IPS-15b (cell line): Measurements from ENCODE around the gene ZNF330.
"Not testable (repeated sequence)": the region's sequence is repeated elsewhere in the genome, so short reads cannot be mapped to it uniquely, and the experiment has no call there.

Experiments
- H3K27me3 ChIP-seq: one replicate; pipeline ENCODE4 v1.6.1; 2013; ENCODE audit warnings: low read length; ENCODE audit not compliant: control insufficient read depth, insufficient read depth
- H3K36me3 ChIP-seq: one replicate; pipeline ENCODE4 v1.6.1; 2013; ENCODE audit warnings: low read length; ENCODE audit not compliant: control insufficient read depth, insufficient read depth
- H3K4me1 ChIP-seq: one replicate; pipeline ENCODE4 v1.6.1; 2013; ENCODE audit warnings: mild to moderate bottlenecking, low read length; ENCODE audit not compliant: control insufficient read depth, insufficient read depth
- H3K4me3 ChIP-seq: one replicate; pipeline ENCODE4 v1.5.1; 2013; ENCODE audit warnings: low read depth, low read length
- H3K9ac ChIP-seq: one replicate; pipeline ENCODE4 v1.6.1; 2013; ENCODE audit warnings: low read depth, mild to moderate bottlenecking, low read length
- H3K9me3 ChIP-seq: one replicate; pipeline ENCODE4 v1.6.1; 2013; ENCODE audit warnings: mild to moderate bottlenecking, low read length; ENCODE audit not compliant: control insufficient read depth, insufficient read depth

ZNF330 gene

DNA sequence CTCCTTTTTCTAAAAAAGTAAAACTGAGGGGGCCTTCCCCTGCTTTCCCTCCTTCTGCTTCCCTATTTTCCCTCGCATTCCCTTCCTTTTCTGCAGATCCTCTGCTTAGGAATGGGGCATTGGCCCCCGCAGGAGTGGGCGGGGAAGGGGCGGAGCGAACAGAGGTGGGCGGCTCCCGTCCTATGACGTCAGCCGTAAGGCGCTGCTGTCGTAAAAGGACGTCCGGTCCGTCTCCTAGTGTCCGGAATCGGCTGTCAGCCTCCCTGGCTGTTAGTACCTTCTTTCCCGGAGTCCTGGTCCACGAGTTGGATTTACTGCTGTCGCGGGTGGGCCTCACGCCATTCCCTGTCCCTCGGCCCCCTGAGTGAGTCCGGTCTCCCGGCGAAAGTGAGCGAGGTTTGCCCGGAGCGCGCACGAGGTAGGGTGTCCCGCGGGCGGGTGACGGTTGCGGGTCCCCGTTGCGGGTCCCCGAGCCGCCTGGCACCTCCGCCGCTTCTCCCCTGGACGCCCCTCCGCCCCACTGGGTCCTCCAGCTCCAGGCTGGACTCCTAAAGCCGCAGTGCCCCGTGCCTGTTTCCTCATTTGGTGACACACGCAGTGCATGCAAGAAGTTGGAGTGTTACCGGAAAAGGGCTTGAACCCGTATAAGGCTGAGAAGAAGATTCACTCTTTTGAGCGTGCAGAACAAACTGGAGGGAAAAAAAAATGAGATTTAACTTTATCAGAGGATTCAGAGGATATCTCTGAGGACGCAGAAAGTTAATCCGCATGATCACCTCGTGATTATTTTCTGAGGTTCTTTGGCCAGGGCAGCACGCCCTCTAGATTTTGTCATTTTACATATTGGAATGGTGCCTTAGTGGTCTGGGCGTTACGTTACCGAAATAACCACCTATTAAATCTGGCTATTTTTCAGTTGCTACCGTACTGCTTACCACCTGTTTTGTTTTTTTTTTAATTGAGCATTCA, at the start of gene ZNF330:
TSS of gene ZNF330 (plus strand) at position 205 of the 969 bp plus-strand sequence. CDS start 1,477 bp downstream, outside the sequence.
- H3K9ac ChIP-seq = peak within 1 kb of the TSS; percentile 74
- no peaks in the 10 kb centered on the region for H3K27me3 ChIP-seq
- no peaks in the 10 kb centered on the region for H3K9me3 ChIP-seq
- peak within 1 kb of the TSS; percentile 79 for H3K4me3 ChIP-seq
- no peaks in the 10 kb centered on the region for H3K4me1 ChIP-seq
- H3K36me3 ChIP-seq = no peaks in the 10 kb centered on the region

DNA sequence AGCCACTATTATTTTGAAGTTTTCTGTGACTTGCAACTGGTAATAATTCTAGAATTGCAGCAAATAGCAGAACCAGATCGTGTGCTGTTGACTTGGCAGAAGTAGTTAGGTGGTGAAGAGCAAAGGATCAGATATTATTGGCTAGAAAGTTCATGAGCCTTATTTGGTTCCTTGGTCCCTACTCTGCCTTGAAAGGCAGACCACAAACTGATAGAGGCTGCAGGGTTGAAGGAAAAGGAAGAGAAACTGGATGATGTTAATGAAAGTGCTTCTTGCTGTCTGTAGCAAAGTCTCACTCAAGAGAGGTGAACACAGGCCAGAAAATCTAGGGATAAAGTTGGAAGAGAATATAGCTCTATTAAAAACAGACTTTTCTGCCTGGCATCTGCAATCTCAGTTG, 46.2 kb upstream of the ZNF330 start:
- no peaks in the 10 kb centered on the region for H3K4me1 ChIP-seq
- no peaks in the 10 kb centered on the region for H3K27me3 ChIP-seq
- no peaks in the 10 kb centered on the region for H3K36me3 ChIP-seq
- H3K9ac ChIP-seq = no peak overlapping the region
- H3K9me3 ChIP-seq = no peaks in the 10 kb centered on the region
- no peak overlapping the region for H3K4me3 ChIP-seq

DNA sequence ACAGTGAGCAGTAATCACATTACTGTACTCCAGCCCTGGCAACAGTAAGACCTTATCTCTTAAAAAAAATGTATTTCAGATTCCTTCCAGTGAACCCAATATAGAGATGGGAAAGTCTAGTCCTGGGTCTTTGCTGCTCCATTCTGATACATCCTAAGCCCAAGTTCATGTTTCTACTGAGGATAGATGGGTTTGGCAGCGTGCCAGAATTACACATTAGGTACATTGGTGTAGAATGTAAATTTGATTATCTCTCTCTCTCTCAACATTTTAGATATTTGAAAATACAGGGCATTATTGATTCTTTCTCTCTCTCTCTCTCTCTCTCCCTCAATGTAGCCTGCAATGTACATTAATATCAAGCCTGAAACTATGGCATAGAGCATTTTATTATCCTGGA, 43.5 kb upstream of the ZNF330 start:
- Histone ChIP-seq H3K9me3 (no peaks in the 10 kb centered on the region), H3K4me3 (no peak overlapping the region), H3K27me3 (no peaks in the 10 kb centered on the region), H3K9ac (no peak overlapping the region), H3K36me3 (no peaks in the 10 kb centered on the region), H3K4me1 (no peaks in the 10 kb centered on the region)

DNA sequence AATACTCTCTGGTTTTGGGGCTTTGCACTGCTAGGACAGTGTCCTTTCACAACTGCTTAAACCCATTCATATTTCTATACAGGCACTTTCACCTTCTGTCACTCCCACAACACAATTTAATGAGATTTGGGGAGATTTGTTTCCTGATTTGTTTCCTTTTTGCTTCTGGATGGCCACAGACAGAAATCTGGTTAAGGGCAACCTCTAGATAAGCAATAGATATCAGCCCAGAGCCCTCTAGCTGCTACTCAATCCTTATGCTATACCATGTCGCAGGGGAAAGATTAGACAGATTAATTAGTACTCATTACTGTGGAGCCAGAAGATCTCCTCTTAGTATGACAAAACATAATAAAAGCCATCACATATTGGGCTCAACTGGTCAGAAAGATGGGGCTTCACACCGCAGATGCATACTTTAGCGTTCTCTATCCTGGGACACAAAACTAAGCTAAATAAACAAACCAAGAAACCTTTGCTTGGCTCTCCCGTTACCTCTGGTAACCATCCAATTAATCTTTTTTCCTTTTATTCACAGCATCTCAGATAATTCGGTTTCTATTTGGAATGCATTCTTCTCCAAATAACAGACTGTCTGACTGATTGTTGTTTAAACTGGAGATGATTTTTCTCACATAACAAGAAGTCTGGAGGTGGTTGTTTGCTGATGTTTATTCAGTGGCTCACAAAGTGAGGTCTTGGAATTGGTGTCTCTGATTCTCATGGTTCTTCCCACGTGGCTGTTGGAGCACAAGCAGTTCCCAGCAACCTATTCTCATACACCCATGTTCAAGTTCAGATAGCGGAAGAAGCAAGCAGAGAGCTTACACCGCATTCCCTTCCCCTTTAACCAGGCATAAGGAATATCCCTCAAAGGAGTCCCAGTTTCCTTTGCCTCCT, 41.0 kb upstream of the ZNF330 start:
- H3K9me3 ChIP-seq = no peaks in the 10 kb centered on the region
- H3K4me3 ChIP-seq = no peak overlapping the region
- no peaks in the 10 kb centered on the region for H3K36me3 ChIP-seq
- H3K4me1 ChIP-seq = no peaks in the 10 kb centered on the region
- no peak overlapping the region for H3K9ac ChIP-seq
- no peaks in the 10 kb centered on the region for H3K27me3 ChIP-seq

DNA sequence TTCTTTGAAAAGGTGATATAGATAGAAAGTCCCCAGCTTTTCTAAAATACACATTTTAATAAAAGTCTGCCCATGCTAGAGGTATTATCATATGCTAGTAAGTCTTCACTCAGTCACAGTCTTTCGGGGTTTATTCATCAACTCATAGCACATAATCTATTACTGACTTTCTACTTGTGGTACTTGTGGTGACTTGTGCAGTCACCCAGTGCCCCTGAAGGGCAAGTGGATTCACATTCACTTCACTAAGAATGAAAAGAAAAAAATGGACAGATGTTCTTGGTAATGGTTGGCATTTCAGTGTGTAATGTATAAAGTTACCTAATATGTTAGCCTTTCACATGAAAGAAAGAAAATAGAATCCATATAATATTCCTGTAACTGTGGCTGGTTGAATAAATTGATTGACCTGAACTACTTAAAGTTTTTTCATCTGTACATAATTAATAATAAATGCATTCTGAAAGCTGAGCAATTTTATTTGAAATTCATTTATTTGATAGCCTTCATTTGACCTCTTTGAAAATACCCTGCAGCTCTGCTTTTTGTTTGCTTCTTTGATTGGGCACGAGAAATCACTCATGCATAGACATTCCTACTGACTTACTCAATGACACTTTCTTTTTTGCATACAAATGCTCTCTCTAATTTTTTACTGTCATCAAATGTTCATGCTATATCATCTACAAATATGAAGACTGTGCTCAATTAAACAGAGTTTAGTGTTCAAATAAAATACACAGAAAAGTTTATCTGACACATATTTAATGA, 39.5 kb upstream of the ZNF330 start:
- Histone ChIP-seq H3K4me1 (no peaks in the 10 kb centered on the region), H3K4me3 (no peak overlapping the region), H3K9me3 (no peaks in the 10 kb centered on the region), H3K27me3 (no peaks in the 10 kb centered on the region), H3K36me3 (no peaks in the 10 kb centered on the region), H3K9ac (no peak overlapping the region)

DNA sequence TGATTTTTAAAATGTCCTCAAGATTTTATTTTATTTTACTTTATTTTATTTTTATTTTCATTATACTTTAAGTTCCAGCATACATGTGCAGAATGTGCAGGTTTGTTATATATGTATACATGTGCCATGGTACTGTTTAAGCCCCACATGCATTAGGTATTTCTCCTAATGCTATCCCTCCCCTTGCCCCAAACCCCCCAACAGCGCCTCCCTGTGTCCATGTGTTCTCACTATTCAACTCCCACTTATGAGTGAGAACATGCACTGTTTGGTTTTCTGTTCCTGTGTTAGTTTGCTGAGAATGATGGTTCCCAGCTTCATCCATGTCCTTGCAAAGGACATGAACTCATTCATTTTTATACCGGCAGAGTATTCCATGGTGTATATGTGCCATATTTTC, 37.2 kb upstream of the ZNF330 start:
- not testable (repeated sequence) for H3K27me3 ChIP-seq, H3K9me3 ChIP-seq, H3K4me1 ChIP-seq, H3K36me3 ChIP-seq, H3K4me3 ChIP-seq, H3K9ac ChIP-seq

DNA sequence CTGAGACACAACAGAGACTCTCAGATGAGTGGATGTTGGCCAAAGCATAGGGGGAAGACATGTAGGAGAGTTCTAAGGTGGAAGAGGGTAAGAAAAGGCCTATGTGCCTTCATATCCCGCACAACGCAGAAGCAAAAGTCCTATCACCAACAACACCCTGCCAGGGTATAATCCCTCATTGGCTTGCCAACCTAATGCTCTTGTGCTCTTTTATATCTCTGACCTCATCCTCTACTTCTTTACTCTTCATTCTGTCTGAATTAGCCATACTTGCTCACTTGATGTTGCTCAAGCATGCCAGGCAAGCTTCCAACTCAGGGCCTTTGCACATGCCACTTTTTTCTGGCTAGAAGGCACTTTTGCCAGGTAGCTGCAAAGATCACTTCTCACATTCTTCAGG, 28.1 kb upstream of the ZNF330 start:
- no peaks in the 10 kb centered on the region for H3K27me3 ChIP-seq
- H3K9me3 ChIP-seq = no peaks in the 10 kb centered on the region
- no peaks in the 10 kb centered on the region for H3K4me1 ChIP-seq
- no peak overlapping the region for H3K9ac ChIP-seq
- H3K4me3 ChIP-seq = no peak overlapping the region
- no peaks in the 10 kb centered on the region for H3K36me3 ChIP-seq

DNA sequence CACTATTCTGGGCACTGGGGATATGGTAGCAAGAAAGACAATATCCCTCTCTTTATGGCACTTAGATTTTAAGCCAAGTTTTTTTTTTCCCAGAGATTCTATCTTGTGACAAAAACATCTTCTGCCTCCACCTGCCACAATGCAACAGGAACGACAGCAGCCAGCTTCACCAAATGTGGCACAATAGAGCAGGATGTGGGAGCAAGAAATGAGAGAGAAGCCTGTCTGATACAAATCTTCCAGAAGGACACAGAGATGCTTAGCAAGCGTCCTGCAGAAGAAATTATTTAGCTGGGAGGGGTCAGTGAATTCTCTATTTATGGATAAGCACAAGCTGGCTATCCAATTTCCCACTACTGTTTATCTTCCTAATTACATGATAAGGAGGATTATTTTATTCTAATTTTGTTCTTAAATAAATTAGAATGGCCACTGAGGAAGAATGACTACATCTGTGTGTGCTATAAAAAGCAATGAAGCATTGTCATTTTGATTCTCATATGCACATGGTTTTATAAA, 27.1 kb upstream of the ZNF330 start:
- no peaks in the 10 kb centered on the region for H3K36me3 ChIP-seq
- H3K4me1 ChIP-seq = no peaks in the 10 kb centered on the region
- no peak overlapping the region for H3K9ac ChIP-seq
- no peak overlapping the region for H3K4me3 ChIP-seq
- no peaks in the 10 kb centered on the region for H3K9me3 ChIP-seq
- no peaks in the 10 kb centered on the region for H3K27me3 ChIP-seq

DNA sequence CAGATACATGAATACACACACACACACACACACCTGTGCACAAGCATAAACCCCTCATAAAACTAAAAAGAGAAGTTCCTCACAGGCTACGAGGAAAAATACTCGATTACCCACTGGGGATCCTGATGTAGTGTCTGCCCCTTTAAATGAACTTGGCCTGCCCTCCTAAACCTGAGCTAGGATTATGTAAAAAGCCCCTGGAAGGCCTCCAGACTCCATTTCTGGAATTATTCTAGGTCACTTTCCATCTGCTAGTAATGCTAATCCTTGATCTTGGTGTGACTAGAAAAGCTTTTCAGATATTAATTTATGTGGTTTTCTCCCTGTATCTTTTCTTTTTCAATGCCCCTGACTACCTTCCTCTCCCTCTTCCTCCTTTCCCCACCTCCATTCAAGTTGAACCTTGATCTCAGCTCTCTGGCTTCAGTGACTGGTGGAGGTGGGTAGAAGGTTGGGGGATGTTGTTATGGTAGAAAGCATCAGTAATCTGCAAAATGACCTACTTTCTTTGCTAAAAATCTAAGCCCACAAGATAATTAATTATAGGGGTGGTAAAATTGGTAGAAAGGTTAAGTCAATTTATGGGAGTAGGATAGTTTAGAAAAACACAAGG, 25.5 kb upstream of the ZNF330 start:
- Histone ChIP-seq H3K4me3 (no peak overlapping the region), H3K4me1 (no peaks in the 10 kb centered on the region), H3K36me3 (no peaks in the 10 kb centered on the region), H3K27me3 (no peaks in the 10 kb centered on the region), H3K9ac (no peak overlapping the region), H3K9me3 (no peaks in the 10 kb centered on the region)

DNA sequence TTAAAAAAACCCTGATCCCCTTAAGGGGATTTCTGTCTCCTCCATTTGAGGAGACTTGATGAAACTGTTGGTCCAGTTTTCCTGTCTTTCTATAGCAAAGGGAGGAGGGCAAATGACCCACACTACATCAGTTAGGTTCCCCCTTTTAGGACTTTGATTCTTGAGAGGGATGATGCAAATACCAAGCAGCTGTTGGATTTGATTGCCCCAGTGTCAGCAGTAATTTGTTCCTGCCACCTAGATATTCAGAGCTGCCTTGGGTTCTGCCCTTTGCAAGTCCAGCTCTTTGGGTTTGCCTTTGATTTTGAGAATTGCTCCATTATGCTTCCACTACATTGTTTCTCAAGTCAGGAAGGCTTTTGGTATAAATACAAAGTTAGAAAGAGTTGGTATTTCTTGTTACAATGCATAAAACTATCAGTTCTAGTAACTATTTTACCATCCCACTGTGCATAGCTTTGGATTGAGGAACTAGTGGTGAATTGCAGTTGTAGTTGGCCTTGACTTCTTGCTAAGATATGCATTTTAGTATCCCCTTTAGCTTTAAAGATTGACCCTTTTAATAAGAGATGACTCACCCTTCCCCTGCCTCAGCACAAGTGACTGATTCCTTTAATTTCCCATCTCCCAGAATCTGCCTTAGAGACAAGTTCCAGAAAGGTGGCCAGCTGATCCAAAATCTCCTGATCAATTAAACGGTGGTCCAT, 24.3 kb upstream of the ZNF330 start:
- H3K36me3 ChIP-seq = no peaks in the 10 kb centered on the region

More for the DNA sequence above, 24.3 kb upstream of the ZNF330 start:
- Histone ChIP-seq H3K4me3 (no peak overlapping the region), H3K9me3 (no peaks in the 10 kb centered on the region), H3K9ac (no peak overlapping the region), H3K27me3 (no peaks in the 10 kb centered on the region), H3K4me1 (no peaks in the 10 kb centered on the region)
